H1 (cell line): ENCODE data around the gene MSI2. TPM values are rescaled to one million over a fixed set of nuclear protein-coding genes. Genes with fewer than 3 reads are reported as not detected.

ENCODE experiments used
- CTCF ChIA-PET: fragments of 300-600 bp; sonication (Branson Sonifier 250); formaldehyde crosslinking; loops from one replicate; lab custom pipeline; 2021; ENCODE audit not compliant: partially characterized antibody; lab: Charles Lee
- POLR2A ChIA-PET: fragments of 300-600 bp; sonication (Branson Sonifier 250); formaldehyde crosslinking; loops from one replicate; lab custom pipeline; 2021; ENCODE audit warnings: inconsistent platforms; ENCODE audit not compliant: partially characterized antibody; lab: Charles Lee
- DNase-seq, 2 experiments: peaks; one replicate each; pipeline versions ENCODE4 v3.0.0 to v3.0.0-alpha.2; 2010 to 2022; ENCODE audit warnings: low spot score in 2 of 2, low read depth in 1 of 2, mixed read lengths in 1 of 2
- FAIRE-seq: peaks from 2 replicates; lab custom pipeline; 2011; peaks lifted over from hg19 to GRCh38; lab: Jason Lieb, UNC
- H2AFZ ChIP-seq: 2 replicates; pipeline ENCODE4 v1.8.1; 2012; ENCODE audit warnings: low read length, inconsistent platforms
- H2AK5ac ChIP-seq: 2 replicates; pipeline ENCODE4 v1.6.1; 2013; ENCODE audit warnings: low read depth, low read length
- H2BK120ac ChIP-seq: replicated peaks from 2 replicates; pipeline ENCODE3; 2013; ENCODE audit warnings: low read depth, low read length, inconsistent platforms
- H2BK12ac ChIP-seq: 2 replicates; pipeline ENCODE4 v1.6.1; 2013; ENCODE audit warnings: low read depth, low read length
- H2BK15ac ChIP-seq: 2 replicates; pipeline ENCODE4 v1.6.1; 2013; ENCODE audit warnings: low read length
- H2BK20ac ChIP-seq: 2 replicates; pipeline ENCODE4 v1.6.1; 2013; ENCODE audit warnings: low read length
- H2BK5ac ChIP-seq: 2 replicates; pipeline ENCODE4 v1.6.1; 2013; ENCODE audit warnings: low read depth, low read length
- H3K14ac ChIP-seq: 2 replicates; pipeline ENCODE4 v1.6.1; 2013; ENCODE audit warnings: inconsistent platforms; ENCODE audit not compliant: insufficient read length
- H3K18ac ChIP-seq: 2 replicates; pipeline ENCODE4 v1.6.1; 2013; ENCODE audit warnings: low read length; ENCODE audit errors: extremely low read depth
- H3K23ac ChIP-seq: 2 replicates; pipeline ENCODE4 v1.6.1; 2013; ENCODE audit warnings: inconsistent platforms; ENCODE audit not compliant: insufficient read length
- H3K23me2 ChIP-seq: 2 replicates; pipeline ENCODE4 v1.6.1; 2013; ENCODE audit warnings: low read depth, low read length
- H3K27ac ChIP-seq: 2 replicates; pipeline ENCODE4 v1.6.1; 2011; ENCODE audit warnings: low read depth, low read length, inconsistent platforms
- H3K27me3 ChIP-seq, 4 experiments: replicated peaks in 1 of 4; 1 replicate in 1 of 4; 2 replicates in 3 of 4; pipeline versions ENCODE4 v1.6.1 to v1.8.1; 2011 to 2013; ENCODE audit warnings: low read length in 3 of 4, mild to moderate bottlenecking in 3 of 4, inconsistent platforms in 2 of 4, mixed read lengths in 2 of 4, moderate library complexity in 1 of 4; ENCODE audit not compliant: control insufficient read depth in 3 of 4, insufficient read depth in 3 of 4; ENCODE audit errors: extremely low read depth in 1 of 4
- H3K36me3 ChIP-seq, 4 experiments: 2 replicates each; pipeline versions ENCODE4 v1.6.1 to v1.8.1; 2011 to 2013; ENCODE audit warnings: mild to moderate bottlenecking in 4 of 4, low read length in 3 of 4, moderate library complexity in 2 of 4, control low read depth in 1 of 4, inconsistent platforms in 1 of 4; ENCODE audit not compliant: insufficient read depth in 4 of 4, control insufficient read depth in 2 of 4
- H3K4ac ChIP-seq: replicated peaks from 2 replicates; pipeline ENCODE3; 2013; ENCODE audit warnings: low read length, low read depth, mixed read lengths, inconsistent platforms; ENCODE audit not compliant: insufficient read length
- H3K4me1 ChIP-seq, 4 experiments: replicated peaks in 1 of 4; 1 replicate in 1 of 4; 2 replicates in 3 of 4; pipeline versions ENCODE4 v1.6.1 to v1.8.1; 2011 to 2013; ENCODE audit warnings: low read length in 3 of 4, inconsistent platforms in 2 of 4, mixed read lengths in 1 of 4; ENCODE audit not compliant: insufficient read depth in 4 of 4, control insufficient read depth in 3 of 4
- H3K4me2 ChIP-seq, 2 experiments: 2 replicates each; pipeline versions ENCODE4 v1.6.1 to v1.8.1; 2011 to 2013; ENCODE audit warnings: low read depth in 2 of 2, low read length in 2 of 2, control low read depth in 1 of 2, inconsistent platforms in 1 of 2, mild to moderate bottlenecking in 1 of 2; ENCODE audit not compliant: insufficient read depth in 1 of 2
- H3K4me3 ChIP-seq, 4 experiments: fragments of 200-600, 300-600 bp in 1 of 4; sonication (generic), shearing (Covaris generic), sonication (Bioruptor Twin) in 1 of 4; 2 replicates each; pipeline versions ENCODE4 v1.5.1 to v1.8.1; 2011 to 2016; ENCODE audit warnings: low read length in 4 of 4, low read depth in 3 of 4, control low read depth in 2 of 4, inconsistent platforms in 2 of 4, mild to moderate bottlenecking in 2 of 4, mixed read lengths in 1 of 4, moderate library complexity in 1 of 4; ENCODE audit not compliant: insufficient read depth in 2 of 4; ENCODE audit errors: extremely low read depth in 1 of 4
- H3K56ac ChIP-seq: replicated peaks from 2 replicates; pipeline ENCODE3; 2013; ENCODE audit warnings: low read depth, mild to moderate bottlenecking, mixed read lengths, low read length, inconsistent platforms; ENCODE audit not compliant: insufficient read length
- H3K79me1 ChIP-seq: 2 replicates; pipeline ENCODE4 v1.6.1; 2013; ENCODE audit warnings: low read depth, low read length, control low read depth
- H3K79me2 ChIP-seq, 2 experiments: 2 replicates each; pipeline versions ENCODE4 v1.6.1 to v1.8.1; 2012 to 2013; ENCODE audit warnings: low read length in 2 of 2, mild to moderate bottlenecking in 2 of 2, inconsistent platforms in 1 of 2; ENCODE audit not compliant: insufficient read depth in 2 of 2, control insufficient read depth in 1 of 2
- H3K9ac ChIP-seq, 4 experiments: replicated peaks in 1 of 4; 1 replicate in 1 of 4; 2 replicates in 3 of 4; pipeline versions ENCODE4 v1.6.1 to v1.8.1; 2011 to 2013; ENCODE audit warnings: low read depth in 3 of 4, low read length in 3 of 4, control low read depth in 2 of 4, mild to moderate bottlenecking in 2 of 4, moderate library complexity in 2 of 4, inconsistent platforms in 1 of 4; ENCODE audit errors: extremely low read depth in 1 of 4
- H3K9me3 ChIP-seq, 2 experiments: 2 replicates each; pipeline versions ENCODE4 v1.6.1 to v1.8.1; 2012 to 2013; ENCODE audit warnings: mild to moderate bottlenecking in 2 of 2, moderate library complexity in 2 of 2, control low read depth in 1 of 2, inconsistent platforms in 1 of 2, low read depth in 1 of 2, low read length in 1 of 2, mixed read lengths in 1 of 2; ENCODE audit not compliant: insufficient read depth in 2 of 2
- H4K20me1 ChIP-seq, 2 experiments: replicated peaks in 1 of 2; 2 replicates each; pipeline versions ENCODE3 to v1.8.1; 2011 to 2013; ENCODE audit warnings: inconsistent platforms in 2 of 2, low read length in 2 of 2, mild to moderate bottlenecking in 1 of 2; ENCODE audit not compliant: insufficient read depth in 2 of 2, control insufficient read depth in 1 of 2
- H4K5ac ChIP-seq: 2 replicates; pipeline ENCODE4 v1.6.1; 2013; ENCODE audit warnings: low read length, low read depth, mixed read lengths, inconsistent platforms; ENCODE audit not compliant: insufficient read length
- H4K8ac ChIP-seq: 2 replicates; pipeline ENCODE4 v1.8.0; 2013; ENCODE audit warnings: mild to moderate bottlenecking, moderate library complexity, low read length, inconsistent platforms; ENCODE audit not compliant: insufficient read depth; ENCODE audit errors: extremely low read depth
- H4K91ac ChIP-seq: replicated peaks from 2 replicates; pipeline ENCODE3; 2013; ENCODE audit warnings: low read length, mixed read lengths, inconsistent platforms; ENCODE audit not compliant: insufficient read length
- BACH1 ChIP-seq: IDR thresholded peaks from 2 replicates; pipeline ENCODE4 v1.6.1; 2012; ENCODE audit warnings: low read length, improper control_type of control experiment
- CHD2 ChIP-seq: IDR thresholded peaks from 2 replicates; pipeline ENCODE4 v1.6.1; 2012; ENCODE audit warnings: low read length, improper control_type of control experiment
- EGR1 ChIP-seq: IDR thresholded peaks from 2 replicates; pipeline ENCODE4 v1.6.1; 2011; ENCODE audit warnings: low read depth, low read length, borderline replicate concordance
- HDAC6 ChIP-seq: IDR thresholded peaks from one replicate; pipeline ENCODE4 v1.7.1; 2012; ENCODE audit warnings: low read depth, mild to moderate bottlenecking, inconsistent platforms, low read length, moderate library complexity
- KDM1A ChIP-seq: fragments of 200-600, 300-600 bp; sonication (generic); IDR thresholded peaks from 2 replicates; pipeline ENCODE4 v1.7.1; 2016; ENCODE audit warnings: mild to moderate bottlenecking, low read length, borderline replicate concordance
- NRF1 ChIP-seq: IDR thresholded peaks from 2 replicates; pipeline ENCODE4 v1.6.1; 2011; ENCODE audit warnings: mild to moderate bottlenecking, low read depth, low read length, improper control_type of control experiment
- POLR2AphosphoS5 ChIP-seq: IDR thresholded peaks from 2 replicates; pipeline ENCODE4 v1.6.1; 2011; ENCODE audit warnings: low read depth, low read length
- RBBP5 ChIP-seq: IDR thresholded peaks from 2 replicates; pipeline ENCODE4 v1.7.1; 2012; ENCODE audit warnings: low read depth, mild to moderate bottlenecking, inconsistent platforms, low read length, moderate library complexity, borderline replicate concordance
- RXRA ChIP-seq: IDR thresholded peaks from 2 replicates; pipeline ENCODE4 v1.6.1; 2011; ENCODE audit warnings: low read depth, mild to moderate bottlenecking, low read length, moderate library complexity; ENCODE audit not compliant: insufficient read depth
- SAP30 ChIP-seq: fragments of 300-600 bp; sonication (generic); IDR thresholded peaks from 2 replicates; pipeline ENCODE4 v1.7.1; 2012; ENCODE audit warnings: low read length, moderate library complexity, mild to moderate bottlenecking, inconsistent platforms; ENCODE audit not compliant: insufficient read depth, insufficient replicate concordance
- SIN3A ChIP-seq, 2 experiments: IDR thresholded peaks in 1 of 2; conservative IDR thresholded peaks in 1 of 2; 2 replicates each; pipeline ENCODE4 v1.6.1; 2011 to 2012; ENCODE audit warnings: low read length in 2 of 2, improper control_type of control experiment in 1 of 2, low read depth in 1 of 2, mild to moderate bottlenecking in 1 of 2
- SIRT6 ChIP-seq: IDR thresholded peaks from one replicate; pipeline ENCODE4 v1.7.1; 2012; ENCODE audit warnings: low read length, inconsistent platforms
- SP2 ChIP-seq: IDR thresholded peaks from 2 replicates; pipeline ENCODE4 v1.6.1; 2012; ENCODE audit warnings: mild to moderate bottlenecking, low read length, inconsistent platforms
- TAF1 ChIP-seq: IDR thresholded peaks from 2 replicates; pipeline ENCODE4 v1.6.1; 2011; ENCODE audit warnings: mild to moderate bottlenecking, low read depth, low read length
- TEAD4 ChIP-seq: IDR thresholded peaks from 2 replicates; pipeline ENCODE4 v1.6.1; 2012; ENCODE audit warnings: low read depth, low read length, inconsistent platforms, mixed read lengths
- WGBS, 2 experiments: shearing (Covaris generic) in 1 of 2; methylation state at CpG; one replicate each; pipeline versions ENCODE4 v1.1.6 to v1.1.7; 2013 to 2015; ENCODE audit warnings: low lambda C conversion rate in 2 of 2, mixed read lengths in 2 of 2, inconsistent platforms in 1 of 2, low coverage in 1 of 2, missing lambda C conversion rate in 1 of 2; ENCODE audit not compliant: insufficient replicate concordance in 2 of 2, insufficient coverage in 1 of 2, insufficient read length in 1 of 2; ENCODE audit errors: extremely low coverage in 1 of 2, missing lambda C conversion rate in 1 of 2; 5-methylcytosine and 5-hydroxymethylcytosine counted together
- polyA plus RNA-seq, 7 experiments: library from polyadenylated mRNA; depleted of rRNA in 3 of 7; stranded (reverse) in 5 of 7; unstranded in 2 of 7; fragments of >200 nt in 5 of 7; fragments of 200-250 nt in 2 of 7; gene quantifications; 1 replicate in 5 of 7; 2 replicates in 1 of 7; 4 replicates in 1 of 7; pipeline versions ENCODE4 v1.2.1 to v1.2.3, GENCODE V29; 2011 to 2013; ENCODE audit warnings: missing spikeins in 2 of 7, mixed read lengths in 2 of 7
- total RNA-seq: library from RNA; stranded (reverse); fragmentation: NEBNext Ultra II Directional; extraction: Animal tissue kit (Norgen Biotek cat#: 25700); gene quantifications from 2 replicates; pipeline ENCODE4 v1.2.1, GENCODE V29; 2021

The MSI2 gene
- total and polyA plus RNA-seq, 2 of the 8 experiments (the other 6 are each of a cell fraction or from before 2014, with no cell fraction given) = 36.7 to 80.6 TPM

DNA sequence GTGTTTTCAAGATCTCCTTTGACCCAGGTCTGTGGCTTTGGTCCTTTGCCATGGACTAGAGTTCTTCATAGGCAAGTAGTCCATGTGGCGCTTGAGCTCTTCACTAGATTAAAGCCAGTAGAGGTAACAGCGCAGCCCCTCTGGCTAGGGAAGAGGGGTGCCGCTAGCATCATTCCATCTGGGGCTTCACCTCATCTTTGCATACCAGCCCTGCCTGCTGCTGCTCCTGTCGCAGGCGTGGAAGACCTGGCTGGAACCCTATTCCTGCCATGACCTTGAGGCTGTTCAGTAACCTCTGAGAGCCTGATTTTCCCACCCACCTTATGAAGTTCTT, 198.4 kb downstream of the MSI2 start:
- Histone ChIP-seq H3K36me3 (0 out of 8 replicates have a peak, but pooled peaks cover 0 to 2% (median 0%) of the 10 kb centered on the region in 4 experiments), H2BK20ac (no peak overlapping the region), H3K14ac (no peak overlapping the region), H3K79me2 (peaks cover 0 to 7% of the 10 kb centered on the region in 2 experiments; a peak in 1 of 4 replicates), H3K27me3 (no peaks in the 10 kb centered on the region), H2AK5ac (no peak overlapping the region), H3K4me1 (peaks cover 0 to 9% (median 2%) of the 10 kb centered on the region in 4 experiments; a peak in 3 of 7 replicates), H3K23ac (no peak overlapping the region), H3K18ac (no peak overlapping the region), H2BK15ac (no peak overlapping the region), H3K27ac (no peak overlapping the region), H4K20me1 (no peaks in the 10 kb centered on the region), H3K4ac (no peak overlapping the region), H3K56ac (no peak overlapping the region), H2AFZ (no peak overlapping the region), H3K9me3 (no peaks in the 10 kb centered on the region), H2BK12ac (no peak overlapping the region), H4K91ac (no peak overlapping the region), H4K5ac (no peak overlapping the region), H4K8ac (no peak overlapping the region), H3K9ac (no peak overlapping the region), H2BK5ac (no peak overlapping the region), H3K4me3 (no peak overlapping the region), H3K79me1 (no peaks in the 10 kb centered on the region; the same call in 1 of the 2 replicates), H3K4me2 (no peak overlapping the region), H3K23me2 (no peaks in the 10 kb centered on the region), H2BK120ac (no peak overlapping the region)
- POLR2A ChIA-PET = interaction anchor here (1.0 kb wide), 1 partner anchor 8 kb away, joined by 3 read pairs; no protein-coding TSS in a partner anchor
- FAIRE-seq (no peak), DNase-seq (no peak)
- WGBS, 2 experiments = 84% methylated on average over 5 of the region's 5 CpGs; no CpG with 5 or more reads in 1 of the 2 experiments
- CTCF ChIA-PET = interaction anchor here (0.5 to 1.7 kb wide), 5 partner anchors 14 to 515 kb away, joined by 3 to 5 read pairs (median 4); no protein-coding TSS in a partner anchor
- TF ChIP-seq SP2 (no peak), HDAC6 (no peak), POLR2AphosphoS5 (no peak), SIN3A (conservative IDR thresholded peaks at IDR 0.05 in 1 of 2, IDR thresholded peaks at IDR 0.05 in 1 of 2; ENCODE audit: low read depth in 1 of 2, low read length in 2 of 2) (no peak), CHD2 (no peak), BACH1 (no peak), RBBP5 (no peak), SAP30 (no peak), RXRA (no peak), KDM1A (no peak), TAF1 (no peak), TEAD4 (no peak), EGR1 (no peak), SIRT6 (no peak), NRF1 (no peak)
